CMK (cell line): ENCODE results near the gene CRBN.

Source experiments
- DNase-seq: peaks from one replicate; pipeline ENCODE4 v3.0.0-alpha.2; 2010; ENCODE audit warnings: low read depth

CRBN gene

DNA sequence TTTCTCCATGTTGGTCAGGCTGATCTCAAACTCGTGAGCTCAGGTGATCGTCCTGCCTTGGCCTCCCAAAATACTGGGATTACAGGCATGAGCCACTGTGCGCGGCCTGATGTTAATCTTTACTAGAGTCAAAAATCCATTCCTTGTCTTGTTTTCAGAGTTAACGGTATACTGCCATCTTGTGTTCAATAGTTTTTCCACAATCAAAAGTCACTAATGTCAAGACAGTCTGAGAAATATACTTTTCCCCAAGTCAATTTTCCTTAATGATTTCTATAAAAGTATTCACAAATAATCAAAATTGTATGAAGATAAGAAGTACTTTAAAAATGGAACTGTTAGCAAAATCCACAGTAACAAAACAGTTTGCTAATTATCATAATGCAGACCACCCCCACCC lies 8.5 kb downstream of the CRBN start:
- DNase-seq, result no peak

DNA sequence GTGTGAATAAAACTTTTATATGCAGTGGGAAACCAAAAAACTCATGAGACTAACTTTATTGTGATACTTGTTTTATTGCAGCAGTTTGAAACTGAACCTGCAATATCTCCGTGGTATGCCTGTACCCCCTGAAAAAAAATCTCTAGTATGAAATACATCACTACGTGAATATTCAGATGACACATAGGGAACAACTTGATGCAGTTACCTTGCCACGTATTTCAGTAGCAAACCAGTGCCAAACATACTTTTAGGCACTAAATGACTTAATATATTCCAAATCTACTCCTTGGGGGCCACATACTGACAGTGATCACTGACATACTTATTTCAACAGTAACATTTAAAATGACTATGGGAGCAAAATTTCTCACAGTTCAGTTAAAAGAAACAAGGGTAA lies 13.8 kb downstream of the CRBN start:
- DNase-seq, result no peak

GRCh38 chr3:3165241-3165640 lies 14.2 kb downstream of the CRBN start:
- no peak for DNase-seq

DNA sequence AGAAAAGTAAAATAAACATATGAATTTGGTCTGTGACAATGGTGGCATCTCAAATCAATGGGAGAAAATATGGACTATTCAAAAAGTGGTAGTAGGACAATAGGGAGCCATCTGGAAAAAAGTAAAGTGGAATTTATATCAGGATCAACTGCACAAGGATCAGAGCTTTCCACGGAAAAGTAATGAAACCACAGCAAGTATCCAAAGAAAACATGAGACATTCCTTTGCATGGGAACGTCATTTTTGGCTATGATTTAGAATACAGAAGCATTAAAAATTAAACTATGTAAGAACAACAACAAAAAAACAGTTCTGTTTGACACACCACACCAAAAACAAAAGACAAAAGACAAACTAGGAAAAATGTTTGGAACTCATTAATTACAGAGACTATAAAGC lies 18.7 kb downstream of the CRBN start:
- DNase-seq, result no peak

- no peak for DNase-seq
These were observed 22.0 kb downstream of the CRBN start for GRCh38 chr3:3157484-3157883.

DNA sequence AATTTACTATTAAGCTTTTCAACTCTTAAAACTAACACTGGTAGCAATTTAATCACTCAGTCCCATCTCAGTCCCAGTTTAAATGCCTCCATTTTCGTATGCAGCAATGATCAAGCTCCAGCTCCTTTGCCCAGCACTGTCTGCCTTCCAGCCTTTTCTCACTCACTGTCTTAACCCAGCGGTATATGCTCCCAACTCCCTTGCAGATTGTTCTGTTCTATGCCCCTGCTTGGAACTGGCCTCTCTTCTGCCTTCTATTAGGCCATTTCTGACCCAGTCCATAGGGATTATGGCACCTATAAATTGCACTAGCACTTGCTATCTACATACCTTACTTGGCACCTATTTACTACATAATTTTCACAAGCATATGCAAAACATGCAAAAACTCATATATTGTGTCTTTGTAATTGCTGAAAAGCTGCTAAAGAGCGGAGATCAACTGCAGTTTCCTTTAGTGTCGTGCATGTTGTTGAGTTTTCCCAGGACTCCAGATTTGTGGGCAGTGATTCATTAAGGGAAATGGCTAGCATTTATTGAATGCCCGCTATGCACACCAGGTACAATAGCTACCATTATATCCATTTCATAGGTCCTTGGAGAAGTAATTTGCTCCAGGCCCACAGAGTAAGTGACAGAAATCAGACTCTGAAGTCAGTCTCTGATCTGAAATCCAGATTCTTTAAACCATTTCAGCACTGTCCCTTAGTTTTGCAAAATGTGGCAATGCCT lies 24.4 kb downstream of the CRBN start:
- DNase-seq, result no peak

DNA sequence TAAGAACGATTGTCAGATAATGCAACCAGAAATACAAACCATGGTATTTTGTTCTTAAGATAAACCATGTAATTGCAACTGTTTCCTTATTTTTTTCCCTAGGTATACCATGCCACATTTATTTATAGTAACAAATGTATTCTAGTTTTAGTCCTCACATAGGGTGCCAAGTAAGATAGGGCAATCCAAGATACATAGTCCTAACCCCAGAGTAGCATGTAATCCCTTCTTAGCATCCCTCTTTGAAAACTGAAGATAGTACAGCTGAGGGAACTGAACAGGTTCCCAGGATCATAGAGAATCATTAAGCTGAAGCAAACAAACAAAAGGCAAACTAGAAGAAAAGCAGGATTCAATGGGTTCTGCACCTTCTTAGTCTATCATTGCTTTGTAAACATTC lies 28.0 kb downstream of the CRBN start:
- no peak for DNase-seq

- no peak for DNase-seq
These were observed 29.9 kb downstream of the CRBN start for GRCh38 chr3:3149560-3149959.

- DNase-seq, result no peak
These were observed 33.7 kb downstream of the CRBN start for GRCh38 chr3:3145831-3146230.

GRCh38 chr3:3141939-3142338 lies 37.6 kb downstream of the CRBN start:
- no peak for DNase-seq

DNA sequence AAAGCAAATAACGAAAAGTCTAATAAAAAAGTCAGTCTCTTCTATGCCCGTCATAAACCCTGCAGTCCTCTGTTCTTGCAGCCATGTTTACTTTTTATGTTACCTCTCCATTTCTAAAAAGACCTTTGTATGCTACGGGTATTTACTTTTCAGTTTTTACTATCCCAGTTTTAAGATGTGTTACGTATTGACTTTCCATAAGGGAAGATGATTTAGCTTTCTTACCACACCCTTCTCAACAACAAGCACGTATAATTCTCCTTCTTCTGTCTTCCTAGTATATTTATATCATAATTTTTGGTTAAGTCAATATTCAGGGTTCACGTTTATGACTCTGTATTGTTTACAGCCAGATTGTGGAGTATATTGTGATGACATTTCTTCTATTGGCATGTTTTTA lies 42.0 kb downstream of the CRBN start:
- DNase-seq, result no peak

DNA sequence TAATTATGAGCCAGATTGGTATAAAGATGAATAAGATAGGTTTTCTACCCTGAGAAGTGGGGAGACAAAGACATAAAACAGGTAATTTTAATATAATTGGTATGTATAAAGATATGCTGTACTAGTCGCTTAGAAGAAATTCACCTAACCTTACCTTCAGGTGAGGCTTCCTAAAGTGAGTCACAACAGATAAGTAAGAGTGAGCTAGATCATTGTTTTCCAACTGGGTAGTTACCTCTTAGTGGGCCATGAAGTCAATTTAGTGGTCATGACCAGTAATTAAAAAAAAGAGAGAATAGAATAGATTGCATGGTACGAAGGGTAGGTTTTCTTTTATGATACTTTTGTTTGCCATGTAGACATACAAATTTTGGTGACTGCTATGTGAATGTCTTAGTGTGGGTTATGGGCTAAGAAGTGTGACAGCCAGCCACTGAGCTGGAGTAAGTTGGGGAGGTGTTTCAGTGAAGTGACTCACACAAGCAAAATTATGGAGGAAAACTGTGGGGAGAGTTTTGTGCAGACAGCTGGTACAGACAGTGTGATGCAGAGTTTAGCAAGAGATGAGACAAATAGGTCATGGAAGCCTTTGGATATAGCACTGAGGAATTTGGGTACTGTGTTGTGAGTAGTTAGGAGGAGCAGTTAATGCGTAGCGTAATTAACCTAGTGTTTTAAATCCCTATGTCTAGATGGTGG lies 44.6 kb downstream of the CRBN start:
- no peak for DNase-seq

DNA sequence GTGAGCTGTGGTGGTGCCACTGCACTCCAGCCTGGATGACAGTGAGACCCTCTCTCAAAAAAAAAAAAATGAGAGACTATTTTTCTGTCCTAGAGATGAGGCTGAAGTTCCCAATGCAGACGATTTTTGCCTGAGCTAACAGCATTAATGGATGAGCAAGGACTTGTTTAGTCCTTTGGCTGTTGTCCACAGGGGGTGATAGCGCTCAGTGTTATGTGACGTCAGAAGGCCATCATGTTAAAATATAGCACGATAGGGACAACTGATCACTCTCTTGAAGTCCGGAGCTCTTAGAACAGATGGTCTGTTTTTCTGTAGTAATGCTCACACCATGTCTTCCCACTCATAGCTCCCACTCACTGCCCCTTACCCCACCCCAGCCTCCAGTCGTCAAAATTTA lies 46.0 kb downstream of the CRBN start:
- no peak for DNase-seq

DNA sequence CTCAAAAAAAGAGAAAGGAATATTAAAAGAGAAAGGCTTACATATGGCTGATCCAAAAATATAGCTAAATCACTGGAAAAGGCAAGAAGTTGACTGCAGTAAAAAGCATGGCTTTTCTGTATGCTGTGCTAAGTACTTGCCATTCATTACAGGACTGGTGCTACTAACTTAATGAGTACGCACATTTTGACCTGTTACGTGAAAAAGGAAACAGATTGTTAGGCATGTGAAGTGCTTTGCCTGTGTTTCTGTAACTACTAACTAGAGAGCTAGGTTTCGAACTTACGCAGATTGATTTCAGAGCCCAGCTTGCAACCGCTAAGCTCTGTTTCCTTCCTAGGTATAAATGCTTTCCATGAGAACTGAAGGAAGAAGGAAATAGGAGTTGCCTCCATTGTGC lies 49.9 kb downstream of the CRBN start:
- DNase-seq, result no peak

DNA sequence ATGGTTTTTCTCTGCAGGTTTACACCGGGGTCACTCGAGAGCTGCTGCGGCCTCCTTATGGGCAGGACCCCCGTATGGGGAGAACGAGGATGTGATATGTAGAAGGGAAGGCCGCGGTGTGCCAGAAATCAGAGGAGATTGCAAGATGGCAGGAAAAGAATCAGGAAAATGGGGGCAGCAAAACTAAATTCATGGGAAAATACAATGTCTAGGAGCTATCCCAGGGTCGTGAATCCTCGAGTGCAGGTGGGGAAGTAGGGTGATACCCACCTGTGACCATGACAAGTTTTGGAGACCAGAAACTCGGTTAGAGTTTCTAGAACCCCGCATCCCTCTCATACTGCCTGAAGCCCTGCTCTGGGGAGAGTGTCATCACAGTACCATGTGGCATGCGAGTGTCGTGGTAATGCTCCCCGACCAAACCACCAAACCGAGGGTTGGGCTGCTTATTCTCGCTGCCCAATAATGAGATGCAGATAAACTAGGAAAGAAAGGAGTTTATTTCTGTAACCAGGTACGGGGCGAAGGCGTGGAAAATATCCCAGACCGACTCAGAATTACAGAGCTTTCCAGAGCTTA lies 52.0 kb downstream of the CRBN start:
- DNase-seq, result no peak

DNA sequence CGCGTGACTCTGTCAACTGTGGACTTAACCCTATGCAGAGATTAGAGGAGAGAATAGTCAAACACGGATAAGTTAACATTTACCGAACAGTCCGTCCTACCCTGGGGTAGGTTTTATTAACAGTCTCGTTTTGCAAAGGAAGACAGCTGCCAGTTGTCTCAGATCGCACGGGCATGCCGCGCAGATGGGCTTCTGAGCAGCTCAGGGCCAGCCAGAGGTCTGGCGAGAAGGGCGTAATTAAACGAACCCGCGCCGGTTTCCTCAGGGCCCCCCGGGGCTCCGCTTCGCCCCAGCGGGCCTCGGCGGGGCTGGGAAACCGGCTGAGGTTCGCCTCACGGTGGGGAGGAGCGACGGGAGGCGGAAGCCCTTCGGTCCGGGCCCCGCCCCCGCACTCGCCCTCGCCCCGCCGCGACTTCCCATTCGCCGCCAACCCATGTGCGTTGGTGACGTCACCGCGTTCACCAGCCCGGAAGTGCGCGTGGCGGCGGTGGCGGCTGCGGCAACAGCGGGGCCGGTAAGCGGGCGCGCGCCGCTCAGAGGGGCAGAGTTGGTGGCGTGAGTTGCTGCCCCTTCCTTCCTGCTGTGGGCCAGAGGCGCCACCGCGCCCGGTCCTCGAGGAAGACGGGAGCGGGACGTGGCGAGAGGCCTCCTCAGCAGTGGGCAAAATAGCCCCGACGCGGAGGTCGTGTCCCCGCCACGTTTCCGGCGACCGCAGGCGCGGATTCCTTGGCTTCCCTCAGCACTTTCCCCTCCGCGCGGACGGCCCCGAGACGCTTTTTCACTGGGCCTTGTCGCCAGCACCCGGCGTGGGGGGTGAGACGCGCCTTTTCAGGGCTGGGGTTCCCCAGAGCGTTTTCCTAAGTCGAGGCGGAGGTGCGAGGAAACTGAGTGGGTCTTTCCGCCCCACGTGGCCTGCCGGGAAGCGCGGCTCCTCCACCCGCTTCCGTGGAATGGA lies 52.7 kb downstream of the CRBN start, which contains the start of gene TRNT1:
Gene TRNT1 (plus strand): TSS at position 464 of the 955 bp plus-strand sequence. CDS start 2,101 bp downstream, outside the sequence.
- DNase-seq, result peak; percentile 79

GRCh38 chr3:3125977-3126376 lies 53.5 kb downstream of the CRBN start:
- no peak for DNase-seq

- DNase-seq, result no peak
These were observed 60.1 kb downstream of the CRBN start for GRCh38 chr3:3119393-3119851.

DNA sequence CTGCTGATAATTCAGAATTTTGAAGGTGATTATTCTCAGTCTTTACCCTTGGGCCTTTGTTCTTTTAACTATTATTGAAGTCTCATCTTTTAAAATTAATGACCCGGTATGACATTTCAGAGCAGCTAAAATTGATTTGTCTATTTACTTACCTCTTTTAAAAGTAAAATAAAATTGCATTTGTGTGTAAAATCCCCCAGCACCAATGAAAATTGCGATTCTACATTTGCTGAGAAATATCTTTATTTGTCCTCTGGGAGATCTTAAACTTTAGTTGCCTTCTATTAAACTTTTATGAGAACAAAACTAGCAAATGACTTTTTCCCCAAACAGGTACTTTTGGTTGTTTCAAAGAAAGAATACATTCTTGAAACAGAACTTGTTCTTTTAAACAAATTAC lies 61.8 kb downstream of the CRBN start:
- no peak for DNase-seq

DNA sequence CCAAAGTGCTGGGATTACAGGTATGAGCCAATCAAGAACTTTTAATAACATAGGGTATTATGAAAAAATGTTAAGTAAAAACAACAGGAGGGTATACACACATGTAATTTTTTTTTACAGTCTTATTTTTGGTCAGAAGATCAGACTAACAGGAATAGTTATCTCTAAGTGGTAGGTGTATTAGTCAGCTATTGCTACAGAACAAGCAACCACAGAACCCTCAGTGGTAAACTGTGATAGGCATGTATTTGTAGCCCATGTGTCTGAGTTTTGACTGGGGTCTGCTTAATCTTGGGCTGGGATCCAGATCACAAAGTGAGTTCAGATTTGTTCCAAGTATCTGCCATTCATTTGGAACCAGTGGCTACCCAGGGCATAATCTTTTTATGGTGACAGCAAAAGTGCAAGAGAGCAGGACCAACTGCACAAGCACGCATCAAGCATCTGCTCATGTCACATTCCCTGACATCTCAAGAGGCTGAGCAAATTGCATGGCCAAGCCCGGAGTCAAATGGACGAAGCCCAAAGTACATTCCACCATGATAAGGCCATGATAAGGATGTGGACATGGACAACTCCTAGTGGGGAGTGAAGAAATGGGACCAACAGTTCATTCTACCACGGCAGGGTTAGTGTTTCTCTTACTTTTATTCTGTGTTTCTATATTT lies 66.3 kb downstream of the CRBN start:
- no peak for DNase-seq

GRCh38 chr3:3110749-3111361 lies 68.6 kb downstream of the CRBN start:
- DNase-seq, result no peak
